Neural cell (in vitro differentiated cells): ENCODE data around the gene HADH. TPM values are rescaled to one million over a fixed set of nuclear protein-coding genes. Genes with fewer than 3 reads are reported as not detected.

Experiments
- H2AFZ ChIP-seq: fragments of 200-600, 300-800 bp; sonication (generic), shearing (Covaris generic); 2 replicates; pipeline ENCODE4 v1.6.0; 2014; ENCODE audit warnings: low read depth, mild to moderate bottlenecking, antibody characterized with exemption, low read length, moderate library complexity
- H3F3A ChIP-seq: fragments of 200-600 bp; shearing (Covaris generic); 2 replicates; pipeline ENCODE4 v1.6.1; 2016; ENCODE audit warnings: mild to moderate bottlenecking, moderate library complexity, mixed read lengths, antibody characterized with exemption, low read length; ENCODE audit not compliant: insufficient read depth, poor library complexity, severe bottlenecking
- H3K27ac ChIP-seq: fragments of 200-600, 300-800 bp; sonication (generic), shearing (Covaris generic); 2 replicates; pipeline ENCODE4 v1.5.1; 2014; ENCODE audit warnings: mild to moderate bottlenecking, low read length, moderate library complexity
- H3K27me3 ChIP-seq: fragments of 300-800, 200-600 bp; sonication (generic), shearing (Covaris generic); 2 replicates; pipeline ENCODE4 v1.6.0; 2014; ENCODE audit warnings: mild to moderate bottlenecking, low read depth, low read length, moderate library complexity; ENCODE audit not compliant: insufficient read depth
- H3K36me3 ChIP-seq: fragments of 300-800, 200-600 bp; sonication (generic), shearing (Covaris generic); 2 replicates; pipeline ENCODE4 v1.5.1; 2014; ENCODE audit warnings: mild to moderate bottlenecking, antibody characterized with exemption, low read length, moderate library complexity; ENCODE audit not compliant: insufficient read depth
- H3K4me2 ChIP-seq: fragments of 300-800, 200-600 bp; sonication (generic), shearing (Covaris generic); 2 replicates; pipeline ENCODE4 v1.6.0; 2014; ENCODE audit warnings: mild to moderate bottlenecking, low read length
- H3K4me3 ChIP-seq: fragments of 300-800, 200-600 bp; sonication (generic), shearing (Covaris generic); 2 replicates; pipeline ENCODE4 v1.5.1; 2014; ENCODE audit warnings: mild to moderate bottlenecking, low read length, moderate library complexity
- H3K79me2 ChIP-seq: fragments of 200-600 bp; shearing (Covaris generic); replicated peaks from 2 replicates; pipeline ENCODE4 v1.6.0; 2014; ENCODE audit warnings: mild to moderate bottlenecking, low read length, moderate library complexity; ENCODE audit not compliant: insufficient read depth
- H3K9ac ChIP-seq: fragments of 300-800, 200-600 bp; sonication (generic), shearing (Covaris generic); 2 replicates; pipeline ENCODE4 v1.6.1; 2016; ENCODE audit warnings: mild to moderate bottlenecking, low read length, mixed read lengths
- H3K9me2 ChIP-seq: fragments of 200-600 bp; shearing (Covaris generic); 2 replicates; pipeline ENCODE4 v1.6.1; 2016; ENCODE audit warnings: mild to moderate bottlenecking, low read length, mixed read lengths; ENCODE audit not compliant: insufficient read depth
- H3K9me3 ChIP-seq: fragments of 200-600, 300-800 bp; sonication (generic), shearing (Covaris generic); 2 replicates; pipeline ENCODE4 v1.6.1; 2016; ENCODE audit warnings: mild to moderate bottlenecking, mixed run types, low read length, moderate library complexity, mixed read lengths
- H4K20me1 ChIP-seq: fragments of 200-600 bp; shearing (Covaris generic); 2 replicates; pipeline ENCODE4 v1.6.1; 2016; ENCODE audit warnings: mild to moderate bottlenecking, mixed run types; ENCODE audit not compliant: insufficient read depth
- EP300 ChIP-seq: fragments of 450-650 bp; conservative IDR thresholded peaks from 2 replicates; pipeline ENCODE4 v1.6.1; 2014; ENCODE audit warnings: antibody characterized with exemption, mild to moderate bottlenecking, moderate library complexity; ENCODE audit not compliant: poor library complexity, severe bottlenecking
- EZH2 ChIP-seq: fragments of 200-600, 300-800 bp; shearing (Covaris generic), sonication (generic); IDR thresholded peaks from 2 replicates; pipeline ENCODE4 v1.6.1; 2014; ENCODE audit warnings: antibody characterized with exemption, low read length, borderline replicate concordance, mild to moderate bottlenecking; ENCODE audit not compliant: insufficient read depth, poor library complexity, severe bottlenecking
- MXI1 ChIP-seq: fragments of 450-650 bp; conservative IDR thresholded peaks from 2 replicates; pipeline ENCODE4 v1.6.1; 2014; ENCODE audit warnings: antibody characterized with exemption, mild to moderate bottlenecking; ENCODE audit not compliant: poor library complexity, severe bottlenecking
- POLR2AphosphoS5 ChIP-seq: IDR thresholded peaks from 2 replicates; pipeline ENCODE4 v1.6.1; 2012
- RAD21 ChIP-seq: fragments of 450-650 bp; conservative IDR thresholded peaks from 2 replicates; pipeline ENCODE4 v1.6.1; 2014; ENCODE audit warnings: antibody characterized with exemption, mild to moderate bottlenecking, moderate library complexity
- SMC3 ChIP-seq: fragments of 450-650 bp; conservative IDR thresholded peaks from 2 replicates; pipeline ENCODE4 v1.6.1; 2014; ENCODE audit warnings: antibody characterized with exemption, mild to moderate bottlenecking, moderate library complexity; ENCODE audit not compliant: poor library complexity
- TAF1 ChIP-seq: IDR thresholded peaks from 2 replicates; pipeline ENCODE4 v1.6.1; 2012; ENCODE audit warnings: low read depth
- polyA plus RNA-seq: library from polyadenylated mRNA; depleted of rRNA; stranded (reverse); fragments of >200 nt; gene quantifications from 2 replicates; pipeline ENCODE4 v1.2.3, GENCODE V29; 2014
- TF ChIP-seq, protein P1 (sequence below): IDR thresholded peaks from 2 replicates; pipeline ENCODE4 v1.6.1; 2012; ENCODE audit warnings: borderline replicate concordance
- TF ChIP-seq, protein P2 (sequence below): fragments of 450-650 bp; IDR thresholded peaks from 2 replicates; pipeline ENCODE4 v1.5.1; 2014; ENCODE audit warnings: antibody characterized with exemption, mild to moderate bottlenecking, moderate library complexity; ENCODE audit not compliant: poor library complexity, severe bottlenecking

The HADH gene
- polyA plus RNA-seq, 1 donor from 2014 or later = 25.7 TPM

DNA sequence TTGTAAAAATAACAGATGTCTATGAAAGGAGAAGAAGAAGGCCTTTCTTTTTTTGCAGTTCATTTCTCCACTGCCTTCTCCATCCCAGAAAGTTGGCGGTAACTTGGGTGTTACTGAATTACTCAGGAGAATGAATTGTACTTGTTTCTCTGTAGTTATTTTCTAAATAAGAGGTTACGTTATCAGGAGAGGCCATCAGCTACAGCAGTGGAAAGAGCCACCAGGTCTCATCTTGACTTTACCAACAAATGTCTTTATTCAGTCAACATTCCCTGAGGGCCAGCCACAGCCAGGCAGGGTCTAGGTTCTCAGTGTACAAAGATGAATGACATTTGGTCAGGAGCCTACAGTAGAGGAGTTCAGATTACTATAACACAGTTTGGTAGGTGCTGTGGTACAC lies 8.1 kb downstream of the HADH start:
- Histone ChIP-seq H3K4me2 (no peak overlapping the region), H2AFZ (no peak overlapping the region), H3K9ac (no peak overlapping the region), H3K9me3 (no peaks in the 10 kb centered on the region), H3F3A (no peaks in the 10 kb centered on the region), H3K27ac (no peak overlapping the region), H3K36me3 (no peaks in the 10 kb centered on the region), H3K9me2 (no peaks in the 10 kb centered on the region), H4K20me1 (peaks cover 3% of the 10 kb centered on the region), H3K79me2 (peaks cover 15% of the 10 kb centered on the region), H3K4me3 (no peak overlapping the region), H3K27me3 (no peaks in the 10 kb centered on the region)
- TF ChIP-seq SMC3 (no peak), MXI1 (no peak), RAD21 (no peak), EZH2 (no peak), POLR2AphosphoS5 (no peak), TAF1 (no peak), EP300 (no peak)
- TF ChIP-seq, protein P1, sequence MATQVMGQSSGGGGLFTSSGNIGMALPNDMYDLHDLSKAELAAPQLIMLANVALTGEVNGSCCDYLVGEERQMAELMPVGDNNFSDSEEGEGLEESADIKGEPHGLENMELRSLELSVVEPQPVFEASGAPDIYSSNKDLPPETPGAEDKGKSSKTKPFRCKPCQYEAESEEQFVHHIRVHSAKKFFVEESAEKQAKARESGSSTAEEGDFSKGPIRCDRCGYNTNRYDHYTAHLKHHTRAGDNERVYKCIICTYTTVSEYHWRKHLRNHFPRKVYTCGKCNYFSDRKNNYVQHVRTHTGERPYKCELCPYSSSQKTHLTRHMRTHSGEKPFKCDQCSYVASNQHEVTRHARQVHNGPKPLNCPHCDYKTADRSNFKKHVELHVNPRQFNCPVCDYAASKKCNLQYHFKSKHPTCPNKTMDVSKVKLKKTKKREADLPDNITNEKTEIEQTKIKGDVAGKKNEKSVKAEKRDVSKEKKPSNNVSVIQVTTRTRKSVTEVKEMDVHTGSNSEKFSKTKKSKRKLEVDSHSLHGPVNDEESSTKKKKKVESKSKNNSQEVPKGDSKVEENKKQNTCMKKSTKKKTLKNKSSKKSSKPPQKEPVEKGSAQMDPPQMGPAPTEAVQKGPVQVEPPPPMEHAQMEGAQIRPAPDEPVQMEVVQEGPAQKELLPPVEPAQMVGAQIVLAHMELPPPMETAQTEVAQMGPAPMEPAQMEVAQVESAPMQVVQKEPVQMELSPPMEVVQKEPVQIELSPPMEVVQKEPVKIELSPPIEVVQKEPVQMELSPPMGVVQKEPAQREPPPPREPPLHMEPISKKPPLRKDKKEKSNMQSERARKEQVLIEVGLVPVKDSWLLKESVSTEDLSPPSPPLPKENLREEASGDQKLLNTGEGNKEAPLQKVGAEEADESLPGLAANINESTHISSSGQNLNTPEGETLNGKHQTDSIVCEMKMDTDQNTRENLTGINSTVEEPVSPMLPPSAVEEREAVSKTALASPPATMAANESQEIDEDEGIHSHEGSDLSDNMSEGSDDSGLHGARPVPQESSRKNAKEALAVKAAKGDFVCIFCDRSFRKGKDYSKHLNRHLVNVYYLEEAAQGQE = no peak
- TF ChIP-seq, protein P2, sequence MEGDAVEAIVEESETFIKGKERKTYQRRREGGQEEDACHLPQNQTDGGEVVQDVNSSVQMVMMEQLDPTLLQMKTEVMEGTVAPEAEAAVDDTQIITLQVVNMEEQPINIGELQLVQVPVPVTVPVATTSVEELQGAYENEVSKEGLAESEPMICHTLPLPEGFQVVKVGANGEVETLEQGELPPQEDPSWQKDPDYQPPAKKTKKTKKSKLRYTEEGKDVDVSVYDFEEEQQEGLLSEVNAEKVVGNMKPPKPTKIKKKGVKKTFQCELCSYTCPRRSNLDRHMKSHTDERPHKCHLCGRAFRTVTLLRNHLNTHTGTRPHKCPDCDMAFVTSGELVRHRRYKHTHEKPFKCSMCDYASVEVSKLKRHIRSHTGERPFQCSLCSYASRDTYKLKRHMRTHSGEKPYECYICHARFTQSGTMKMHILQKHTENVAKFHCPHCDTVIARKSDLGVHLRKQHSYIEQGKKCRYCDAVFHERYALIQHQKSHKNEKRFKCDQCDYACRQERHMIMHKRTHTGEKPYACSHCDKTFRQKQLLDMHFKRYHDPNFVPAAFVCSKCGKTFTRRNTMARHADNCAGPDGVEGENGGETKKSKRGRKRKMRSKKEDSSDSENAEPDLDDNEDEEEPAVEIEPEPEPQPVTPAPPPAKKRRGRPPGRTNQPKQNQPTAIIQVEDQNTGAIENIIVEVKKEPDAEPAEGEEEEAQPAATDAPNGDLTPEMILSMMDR = no peak

DNA sequence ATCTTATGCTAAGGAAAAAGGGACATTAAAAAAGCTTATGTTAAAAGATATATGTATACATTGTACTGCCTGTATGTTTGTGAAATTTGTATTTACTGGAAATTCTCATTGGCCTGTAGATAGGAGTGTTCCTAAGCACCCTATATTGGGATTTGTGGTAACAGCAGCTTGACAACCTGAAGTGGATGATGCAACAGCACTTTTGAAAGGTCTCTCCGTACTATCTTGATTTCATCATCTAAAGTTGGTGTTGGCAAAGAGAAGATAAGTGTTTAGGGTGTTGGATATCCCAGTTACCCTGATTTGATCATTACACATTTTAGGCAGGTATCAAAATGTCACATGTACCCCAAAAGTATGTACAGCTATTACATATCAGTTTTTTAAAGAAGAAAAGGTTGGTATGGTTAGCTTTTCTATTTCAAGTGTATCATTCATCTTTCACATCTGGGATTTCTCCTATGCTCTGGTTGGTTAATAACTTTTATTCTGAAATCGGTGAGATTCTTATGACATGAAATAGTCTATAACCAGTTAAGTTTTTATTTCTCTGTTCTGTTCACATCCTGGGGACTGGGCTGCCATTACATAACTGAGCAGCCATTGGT lies 10.3 kb downstream of the HADH start:
- H4K20me1 ChIP-seq = peaks cover 1% of the 10 kb centered on the region

More for the DNA sequence above, 10.3 kb downstream of the HADH start:
- Histone ChIP-seq H2AFZ (no peak overlapping the region), H3F3A (no peaks in the 10 kb centered on the region), H3K27me3 (no peaks in the 10 kb centered on the region), H3K4me2 (no peak overlapping the region), H3K36me3 (no peaks in the 10 kb centered on the region), H3K27ac (no peak overlapping the region), H3K9me2 (no peaks in the 10 kb centered on the region), H3K4me3 (no peak overlapping the region), H3K79me2 (peaks cover 3% of the 10 kb centered on the region), H3K9me3 (no peaks in the 10 kb centered on the region), H3K9ac (no peak overlapping the region)
- TF ChIP-seq SMC3 = no peak
- no peak for TF ChIP-seq TAF1
- no peak for TF ChIP-seq POLR2AphosphoS5
- TF ChIP-seq, protein P2 = no peak
- TF ChIP-seq EP300 = no peak
- TF ChIP-seq RAD21 = no peak
- no peak for TF ChIP-seq EZH2
- no peak for TF ChIP-seq MXI1
- TF ChIP-seq, protein P1 = no peak
